GM18867 (cell line): Measurements from ENCODE around the gene MED15.

ENCODE experiments used
- ATAC-seq: cut with Tn5 transposase; IDR thresholded peaks from one replicate; pipeline ENCODE4 v1.9.1; 2021; ENCODE audit warnings: mild to moderate bottlenecking, moderate library complexity; ENCODE audit not compliant: unreplicated experiment

MED15 gene

DNA sequence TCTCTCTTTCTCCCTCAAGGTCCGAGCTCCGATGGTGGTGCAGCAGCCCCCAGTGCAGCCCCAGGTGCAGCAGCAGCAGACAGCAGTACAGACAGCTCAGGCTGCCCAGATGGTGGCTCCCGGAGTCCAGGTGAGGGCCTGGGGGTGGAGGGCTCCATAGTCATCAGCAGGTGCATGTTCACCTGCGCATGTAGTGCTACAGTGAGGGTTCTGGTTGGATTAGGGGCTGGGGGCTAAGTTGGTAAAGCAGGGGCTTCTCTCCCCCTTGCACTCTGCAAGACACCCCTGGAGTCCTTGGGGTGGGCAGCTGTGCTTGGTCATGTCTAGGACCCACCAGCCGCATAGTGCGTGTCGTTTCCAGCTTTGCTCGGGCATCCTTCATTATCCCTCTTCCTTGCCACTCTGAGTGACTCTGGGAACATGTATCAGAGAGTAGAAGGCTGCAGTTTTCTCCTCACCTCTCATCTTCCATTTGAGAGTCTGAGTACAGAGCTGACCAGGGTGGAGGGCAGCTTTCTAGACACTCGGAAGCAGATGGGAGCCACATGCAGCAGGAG, 61.2 kb downstream of the MED15 start:
- no peak for ATAC-seq

DNA sequence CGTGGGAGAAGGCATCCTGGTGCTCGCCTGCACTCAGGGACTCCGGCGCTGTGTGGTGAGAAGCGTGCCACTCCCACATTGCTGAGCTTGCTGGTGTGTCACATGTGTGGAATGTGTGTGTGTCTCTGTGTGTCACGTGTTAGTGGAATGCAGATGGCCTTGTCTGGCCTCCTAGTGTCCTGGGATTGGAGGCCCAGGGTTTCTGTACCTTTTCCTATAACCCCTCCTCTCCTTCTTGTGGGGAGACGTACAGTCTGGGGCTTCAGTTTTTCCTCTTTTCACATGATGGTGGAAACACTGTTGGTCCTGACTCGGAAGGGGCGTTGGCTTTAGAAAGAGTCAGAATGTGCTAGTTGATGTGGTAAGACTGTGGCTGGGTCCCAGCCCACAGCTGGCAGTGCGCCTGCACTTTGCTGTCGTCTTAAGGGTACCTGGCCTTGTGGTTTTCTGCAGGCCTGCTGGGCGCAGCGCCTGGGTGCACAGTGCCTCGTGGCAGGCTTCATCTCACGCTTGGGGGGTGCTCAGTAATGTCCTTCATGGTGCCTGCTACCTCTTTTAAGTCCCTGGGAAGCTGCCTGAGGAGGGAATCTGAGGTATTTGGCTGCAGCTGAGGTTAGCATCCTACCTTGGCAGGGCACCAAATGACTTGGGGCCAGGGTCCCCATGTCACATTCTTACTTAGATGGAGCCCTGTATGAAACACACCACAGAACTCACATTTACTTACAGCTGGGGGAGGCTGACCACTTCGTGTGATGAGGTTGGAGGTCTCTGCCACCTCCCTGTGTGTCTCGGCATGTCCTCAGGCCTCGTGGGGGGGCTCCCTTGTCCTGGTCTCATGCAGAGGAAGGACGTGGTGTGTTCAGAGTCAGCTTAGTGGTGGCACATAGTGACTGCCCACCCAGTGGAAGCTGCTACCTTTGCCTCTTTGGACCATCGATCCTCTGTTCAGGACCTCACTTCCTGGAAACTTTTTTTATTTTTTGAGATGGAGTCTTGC, 61.9 kb downstream of the MED15 start:
- peak; percentile 46 for ATAC-seq

- ATAC-seq, result no peak
Measured at GRCh38 chr22:20571078-20571503, 63.7 kb downstream of the MED15 start.

DNA sequence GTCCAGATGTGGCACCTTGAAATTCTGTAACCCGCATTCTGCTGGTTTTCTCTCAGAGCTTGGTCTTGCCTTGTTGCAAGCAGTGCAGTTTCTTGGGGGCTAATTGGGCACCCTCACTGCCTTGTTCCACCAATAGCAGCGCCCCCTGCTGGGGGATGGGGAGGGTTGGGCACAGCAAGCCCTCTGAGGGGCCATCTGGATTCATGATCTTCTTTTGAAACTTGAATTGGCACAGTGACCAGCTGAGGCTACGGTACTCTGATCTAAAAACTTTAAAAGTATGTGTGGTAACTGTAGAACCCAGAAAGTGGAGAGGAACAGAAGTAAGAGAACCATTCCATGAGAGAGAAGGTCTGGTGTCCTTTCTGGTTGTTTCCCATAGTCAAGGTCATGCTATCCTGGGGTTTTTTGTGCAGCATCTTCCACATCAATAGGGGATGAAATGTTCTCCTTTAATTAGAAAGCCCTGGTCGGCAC, 64.2 kb downstream of the MED15 start:
- no peak for ATAC-seq

DNA sequence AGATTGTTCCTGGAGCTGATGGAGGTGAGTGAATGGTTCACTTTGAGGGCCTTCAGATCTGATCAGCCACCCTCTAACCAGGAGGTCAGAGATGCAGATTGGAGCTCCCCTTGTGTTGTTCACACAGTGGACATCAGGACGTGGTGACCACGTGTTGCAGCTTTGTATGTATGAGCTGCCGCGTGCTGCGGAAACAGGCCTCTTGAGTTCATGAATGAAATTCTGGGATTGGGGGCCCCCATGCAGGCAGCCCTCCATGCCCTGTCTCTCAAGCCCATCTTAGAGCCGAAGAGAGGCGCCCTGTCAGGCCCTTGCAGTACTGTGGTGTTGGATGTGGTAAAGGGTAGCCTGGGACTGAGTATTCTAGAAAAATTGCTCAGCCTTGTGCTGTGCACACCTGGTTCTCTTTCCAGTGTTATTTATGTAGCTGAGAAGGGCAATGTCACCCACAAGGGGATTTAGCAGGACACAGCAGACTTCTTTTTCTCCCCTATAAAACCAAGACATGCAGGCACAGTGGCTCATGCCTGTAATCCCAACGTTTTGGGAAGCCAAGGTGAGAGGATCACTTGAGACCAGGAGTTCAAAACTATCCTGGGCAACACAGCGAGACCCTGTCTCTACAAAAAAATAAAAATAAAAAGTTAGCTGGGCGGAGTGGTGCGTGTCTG, 64.9 kb downstream of the MED15 start:
- ATAC-seq, result no peak

DNA sequence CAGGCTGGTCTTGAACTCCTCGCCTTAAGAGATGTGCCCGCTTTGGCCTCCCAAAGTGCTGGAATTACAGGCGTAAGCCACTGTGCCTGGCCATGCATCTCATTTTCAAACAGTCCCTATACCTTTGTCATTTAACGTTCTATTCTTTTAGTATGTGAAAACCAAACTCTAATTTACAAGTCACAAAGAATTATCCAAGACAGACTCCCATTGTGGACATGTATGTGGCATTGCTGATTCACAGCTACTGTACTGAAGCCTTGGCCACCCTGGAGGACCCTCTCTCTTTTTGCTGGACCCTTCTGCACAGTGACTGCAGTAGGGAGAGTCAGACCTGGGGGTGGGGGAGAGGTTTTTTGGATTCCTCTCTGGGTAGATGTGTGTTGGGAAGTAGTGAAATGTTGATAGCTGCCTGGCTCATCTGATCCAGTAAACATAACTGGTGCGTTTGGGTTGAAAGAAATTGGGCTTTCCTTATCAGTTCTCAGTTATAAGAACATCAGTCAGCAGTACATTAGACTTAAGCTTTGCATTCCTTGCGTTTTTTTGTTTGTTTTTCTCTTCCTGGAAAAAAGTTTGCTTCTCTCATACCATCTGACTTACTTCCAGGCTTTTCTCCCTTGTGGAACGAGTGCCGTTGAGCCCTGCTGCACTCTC, 65.9 kb downstream of the MED15 start:
- no peak for ATAC-seq

DNA sequence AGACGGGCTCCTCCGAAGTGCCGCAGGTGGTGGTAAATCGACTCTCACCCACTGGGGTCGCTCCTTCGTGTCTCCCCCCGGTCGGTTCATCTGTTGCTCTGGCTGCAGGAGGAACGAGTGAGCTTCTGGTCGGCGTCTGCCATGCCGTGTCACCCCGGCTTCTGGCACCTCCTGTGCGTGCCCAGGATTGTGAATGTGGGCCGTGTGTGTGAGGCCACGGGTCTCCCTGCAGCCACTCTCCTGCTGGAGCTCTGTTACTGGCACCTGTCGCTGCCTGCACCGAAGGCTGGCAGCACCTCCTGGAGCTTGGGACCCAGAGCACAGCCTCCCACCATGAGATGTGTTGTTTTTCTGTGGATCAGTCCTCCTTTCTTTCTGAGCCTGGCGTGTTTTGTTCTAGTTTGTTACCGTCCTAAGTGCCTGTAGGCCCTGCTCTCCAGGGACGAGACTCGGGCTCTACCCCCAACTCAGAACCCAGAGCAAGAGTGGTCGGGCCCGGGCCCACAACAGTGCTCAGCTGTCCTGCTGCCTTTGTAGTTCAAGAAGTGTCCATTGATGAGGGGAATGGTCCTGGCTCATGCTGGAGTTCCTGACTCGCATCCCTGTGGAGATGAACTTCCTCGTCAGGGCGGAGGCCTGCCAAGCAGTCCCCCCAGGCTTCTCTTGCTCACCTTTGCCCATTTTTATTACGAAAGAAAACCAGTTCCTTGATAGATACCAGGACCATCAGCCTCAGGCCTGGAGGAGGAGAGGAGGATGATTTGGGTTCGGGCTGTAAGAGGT, 66.6 kb downstream of the MED15 start:
- ATAC-seq, result no peak

- ATAC-seq, result no peak
Measured at GRCh38 chr22:20574920-20575353, 67.5 kb downstream of the MED15 start.

DNA sequence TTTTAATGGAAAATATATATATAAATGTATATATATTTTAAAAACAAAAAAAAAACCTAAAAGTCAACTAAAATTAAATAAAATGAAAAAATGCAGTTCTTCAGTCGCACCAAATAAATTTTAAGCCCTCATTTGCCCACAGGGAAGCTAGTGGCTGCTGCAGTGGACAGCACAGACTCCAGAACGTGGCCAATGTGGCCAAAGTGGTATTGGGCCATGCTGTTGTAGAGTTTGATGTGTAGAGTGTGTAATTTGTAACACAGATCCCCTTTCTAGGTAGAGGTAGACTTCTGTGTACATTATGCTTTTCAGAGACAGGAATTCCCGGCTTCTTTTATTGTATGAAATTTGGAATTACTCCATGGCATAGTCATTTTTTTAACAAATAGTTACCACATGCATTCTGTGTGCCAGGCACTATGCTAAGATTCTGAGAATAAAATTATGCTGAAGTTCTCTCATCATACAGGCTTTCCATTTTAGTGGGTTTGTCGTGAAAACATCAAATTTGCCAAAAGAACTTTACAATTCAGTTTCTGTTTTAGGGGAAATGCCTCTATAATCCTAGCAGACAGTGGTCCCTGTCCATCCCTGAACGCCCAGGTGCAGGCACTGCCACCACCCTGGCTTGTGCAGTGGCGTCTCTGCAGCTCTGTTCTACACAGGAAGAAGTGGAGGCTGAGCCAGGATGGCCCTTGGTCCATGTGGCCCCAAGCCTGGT, 68.5 kb downstream of the MED15 start:
- no peak for ATAC-seq

DNA sequence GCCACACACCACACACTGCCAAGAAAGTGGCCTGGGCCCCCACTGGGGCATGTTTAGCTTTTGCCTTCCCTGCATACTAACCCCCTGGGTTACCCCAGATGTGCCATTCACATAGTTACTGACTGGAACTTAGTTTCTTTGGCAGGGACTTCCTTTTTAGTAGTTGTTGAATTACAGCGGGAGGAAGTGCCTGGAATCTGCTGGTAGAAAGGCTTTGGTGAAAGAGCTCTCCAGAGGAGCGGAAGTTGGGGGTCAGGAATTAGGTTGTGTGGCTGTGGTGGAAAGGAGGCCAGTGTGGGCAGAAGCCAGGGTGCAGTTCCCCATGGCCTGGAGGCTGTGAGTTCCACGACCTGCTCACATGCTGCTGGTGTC, 69.0 kb downstream of the MED15 start:
- no peak for ATAC-seq

DNA sequence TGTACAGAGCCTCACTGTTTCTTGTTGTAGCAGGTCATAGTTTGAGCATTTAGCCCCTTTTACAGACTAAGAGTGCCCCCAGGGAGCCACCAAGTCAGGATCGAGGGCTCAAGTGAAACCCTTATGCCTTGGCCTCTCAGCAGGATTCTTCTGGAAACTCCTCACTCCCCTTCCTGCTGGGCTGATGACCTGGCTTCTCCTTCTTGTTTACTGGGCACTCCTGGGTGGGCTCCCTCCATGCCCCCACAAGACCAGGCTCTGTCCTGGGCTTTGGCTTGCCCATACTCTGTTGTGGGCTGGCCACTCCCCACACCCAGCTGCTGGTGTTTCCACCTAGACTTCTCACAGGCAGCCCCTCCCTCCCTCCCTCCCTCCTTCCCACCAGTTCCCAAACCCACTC, 69.6 kb downstream of the MED15 start:
- ATAC-seq, result no peak

DNA sequence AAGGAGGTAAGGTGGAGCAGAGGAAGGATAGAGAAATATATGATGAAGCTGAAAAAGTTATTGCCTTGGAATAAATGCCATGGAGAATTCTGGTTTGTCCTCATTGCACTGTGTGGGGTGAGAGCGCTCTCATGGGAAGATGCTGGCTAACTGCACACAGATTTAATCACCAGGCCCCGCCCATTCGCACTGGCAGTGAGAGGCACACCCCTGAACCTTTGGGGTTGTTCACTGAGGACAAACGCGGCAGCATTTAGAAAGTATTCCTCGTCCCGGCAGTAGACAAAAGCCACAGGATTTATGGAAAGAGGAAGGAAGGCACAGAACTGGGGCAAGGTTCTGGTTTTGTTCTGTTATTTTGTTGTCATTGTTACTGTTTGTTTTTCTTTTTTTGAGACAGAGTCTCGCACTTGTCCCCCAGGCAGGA, 70.2 kb downstream of the MED15 start:
- ATAC-seq, result no peak

GRCh38 chr22:20578192-20578591, 70.8 kb downstream of the MED15 start:
- no peak for ATAC-seq

GRCh38 chr22:20578707-20579106, 71.3 kb downstream of the MED15 start:
- ATAC-seq, result no peak

GRCh38 chr22:20579273-20580120, 72.1 kb downstream of the MED15 start:
- ATAC-seq, result no peak

DNA sequence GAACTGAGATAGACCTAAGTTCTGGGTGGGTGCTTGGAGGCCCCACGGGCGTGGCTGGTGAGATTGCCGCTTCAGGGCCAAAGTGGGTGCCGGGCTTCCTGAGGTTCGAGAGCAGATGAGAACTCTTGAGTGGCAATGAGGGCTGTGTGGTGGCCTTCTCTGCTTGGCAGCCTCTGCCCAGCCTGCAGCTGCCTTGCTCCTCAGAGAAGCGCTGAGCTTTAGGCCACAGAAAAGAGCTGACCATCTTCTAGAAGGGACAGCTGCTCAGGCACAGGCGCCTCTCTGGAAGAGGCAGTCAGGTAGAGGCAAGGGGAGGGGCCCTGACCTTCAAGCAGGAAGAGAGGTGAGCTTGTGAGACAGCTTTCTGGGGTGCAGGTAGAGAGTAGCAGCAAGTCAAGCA, 72.8 kb downstream of the MED15 start:
- no peak for ATAC-seq

- no peak for ATAC-seq
Measured at GRCh38 chr22:20580611-20581502, 73.4 kb downstream of the MED15 start.
